Measurements from ENCODE around the gene TOR1B. TPM values are rescaled to one million over a fixed set of nuclear protein-coding genes. Genes with fewer than 3 reads are reported as not detected.
"Not testable (repeated sequence)": the region's sequence is repeated elsewhere in the genome, so short reads cannot be mapped to it uniquely, and the experiment has no call there.

Gene TOR1B, protein sequence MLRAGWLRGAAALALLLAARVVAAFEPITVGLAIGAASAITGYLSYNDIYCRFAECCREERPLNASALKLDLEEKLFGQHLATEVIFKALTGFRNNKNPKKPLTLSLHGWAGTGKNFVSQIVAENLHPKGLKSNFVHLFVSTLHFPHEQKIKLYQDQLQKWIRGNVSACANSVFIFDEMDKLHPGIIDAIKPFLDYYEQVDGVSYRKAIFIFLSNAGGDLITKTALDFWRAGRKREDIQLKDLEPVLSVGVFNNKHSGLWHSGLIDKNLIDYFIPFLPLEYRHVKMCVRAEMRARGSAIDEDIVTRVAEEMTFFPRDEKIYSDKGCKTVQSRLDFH
- total RNA-seq: 22.5 and 23.4 TPM in 2 replicates

DNA sequence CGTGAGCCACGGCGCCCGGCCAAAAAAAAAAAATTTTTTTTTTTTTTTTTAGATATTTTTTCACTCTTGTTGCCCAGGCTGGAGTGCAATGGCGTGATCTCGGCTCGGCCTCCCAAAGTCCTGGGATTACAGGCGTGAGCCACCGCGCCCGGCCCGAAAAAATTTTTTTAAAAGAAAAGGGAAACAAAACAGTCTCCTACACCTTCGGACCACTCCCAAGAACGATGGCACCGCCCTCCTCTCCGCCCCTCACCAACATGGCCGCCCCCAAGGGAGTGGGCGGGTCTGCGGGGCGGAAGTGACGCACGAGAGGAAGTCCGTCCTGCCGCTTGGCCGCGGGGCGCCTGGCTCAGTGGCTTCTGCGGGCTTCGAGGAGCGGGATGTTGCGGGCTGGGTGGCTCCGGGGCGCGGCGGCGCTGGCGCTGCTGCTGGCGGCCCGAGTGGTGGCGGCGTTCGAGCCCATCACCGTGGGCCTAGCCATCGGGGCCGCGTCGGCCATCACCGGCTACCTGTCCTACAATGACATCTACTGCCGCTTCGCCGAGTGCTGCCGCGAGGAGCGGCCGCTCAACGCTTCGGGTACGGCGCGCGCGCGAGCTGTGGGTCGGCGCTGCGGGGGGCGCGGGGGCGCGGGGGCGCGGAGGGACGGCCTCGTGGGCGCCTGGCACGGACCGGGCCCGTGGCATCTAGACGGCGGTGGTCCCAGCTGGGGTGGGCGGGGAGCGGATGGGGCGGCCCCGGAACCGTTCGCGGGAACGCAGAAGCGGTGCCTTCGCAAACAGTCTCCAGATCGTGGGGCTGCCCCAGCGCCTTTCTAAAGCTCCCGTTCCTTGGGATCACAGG, at the start of gene TOR1B:
Gene TOR1B (plus strand): TSS at position 352 of the 843 bp plus-strand sequence. CDS start 29 bp downstream, at position 381.
- intact Hi-C loops (cut with micrococcal nuclease): loop anchor here (1.0 to 5.0 kb wide), 3 partner anchors 21 to 161 kb away; partner anchors contain the start of genes ASB6, C9orf78, TOR1A and USP20

DNA sequence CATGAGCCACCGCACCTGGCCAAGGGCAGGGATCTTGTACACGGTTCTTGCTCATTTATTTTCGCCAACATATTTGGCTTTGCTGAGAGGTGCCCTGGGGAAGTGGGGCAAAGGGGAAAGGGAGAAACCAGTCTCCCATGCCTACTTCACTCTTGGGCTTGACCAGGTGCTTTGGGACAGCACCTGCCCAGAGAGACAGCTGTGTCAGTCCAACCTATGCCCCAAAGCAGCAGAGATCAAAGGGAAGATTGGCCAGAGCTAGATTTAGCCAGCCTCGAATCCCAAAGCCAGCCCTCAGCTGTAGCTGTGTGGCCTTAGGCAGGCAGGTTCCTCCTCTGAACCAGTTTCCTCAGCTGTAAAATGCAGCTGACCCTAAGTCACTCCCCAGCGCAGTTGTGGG, 47.8 kb upstream of the TOR1B start:
- intact Hi-C loops (cut with micrococcal nuclease): no loop called here

DNA sequence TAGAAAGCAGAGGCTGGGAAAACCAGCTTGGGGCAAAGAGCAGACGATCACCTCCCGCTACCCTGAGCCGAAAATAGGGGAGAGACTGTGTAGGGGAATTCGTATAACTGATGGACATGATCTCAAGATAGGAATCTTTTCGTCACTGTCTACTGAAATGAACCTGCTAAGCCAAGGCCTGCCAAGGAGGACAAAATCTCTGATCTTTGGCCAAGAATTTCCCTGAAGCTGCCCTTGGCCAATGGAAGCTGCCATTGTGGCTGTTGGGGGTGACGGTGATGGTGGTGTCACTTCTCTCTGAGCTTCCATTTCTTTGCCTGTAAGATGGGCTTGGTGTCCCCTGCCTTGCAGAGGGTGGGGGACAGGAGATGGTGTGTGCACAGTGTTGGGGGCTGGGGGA, 46.8 kb upstream of the TOR1B start:
- intact Hi-C loops (cut with micrococcal nuclease): no loop called here

DNA sequence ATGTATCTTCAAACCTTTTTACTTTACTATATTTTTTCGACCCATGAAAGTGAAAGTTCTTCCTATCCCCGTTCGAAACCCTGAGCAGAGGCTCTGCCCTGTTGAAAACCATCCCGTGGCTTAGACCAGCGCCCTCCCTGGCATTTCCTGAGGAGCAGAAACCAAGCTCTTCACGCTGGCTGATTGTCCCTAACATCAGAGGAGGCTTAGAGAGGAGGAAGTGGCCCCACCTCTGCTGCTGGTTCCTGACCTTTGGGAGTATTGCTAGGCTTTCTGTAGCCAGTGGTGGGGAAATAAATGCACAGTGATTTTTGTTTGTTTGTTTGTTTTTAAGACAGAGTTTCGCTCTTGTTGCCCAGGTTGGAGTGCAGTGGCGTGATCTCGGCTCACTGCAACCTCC, 45.9 kb upstream of the TOR1B start:
- intact Hi-C loops (cut with micrococcal nuclease): no loop called here

DNA sequence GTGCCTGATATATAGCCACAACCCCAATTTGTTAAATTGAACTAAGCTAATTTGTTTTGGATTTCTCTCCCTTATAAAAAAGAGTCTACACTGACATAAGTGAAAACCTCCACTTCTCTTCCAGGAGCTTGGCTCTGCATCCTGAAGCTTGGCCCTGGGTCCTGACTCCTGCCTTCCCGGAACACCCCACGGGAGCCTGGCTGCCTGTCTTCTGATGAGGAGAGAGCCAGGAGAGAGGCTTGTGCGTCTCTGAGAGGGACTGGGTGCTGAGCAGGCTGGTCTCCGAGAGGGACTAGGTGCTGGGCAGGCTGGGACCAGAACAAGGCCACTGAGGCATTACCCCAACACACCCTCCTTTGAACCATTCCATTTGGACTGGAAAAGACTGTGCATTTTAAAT, 43.7 kb upstream of the TOR1B start:
- intact Hi-C loops (cut with micrococcal nuclease): no loop called here

DNA sequence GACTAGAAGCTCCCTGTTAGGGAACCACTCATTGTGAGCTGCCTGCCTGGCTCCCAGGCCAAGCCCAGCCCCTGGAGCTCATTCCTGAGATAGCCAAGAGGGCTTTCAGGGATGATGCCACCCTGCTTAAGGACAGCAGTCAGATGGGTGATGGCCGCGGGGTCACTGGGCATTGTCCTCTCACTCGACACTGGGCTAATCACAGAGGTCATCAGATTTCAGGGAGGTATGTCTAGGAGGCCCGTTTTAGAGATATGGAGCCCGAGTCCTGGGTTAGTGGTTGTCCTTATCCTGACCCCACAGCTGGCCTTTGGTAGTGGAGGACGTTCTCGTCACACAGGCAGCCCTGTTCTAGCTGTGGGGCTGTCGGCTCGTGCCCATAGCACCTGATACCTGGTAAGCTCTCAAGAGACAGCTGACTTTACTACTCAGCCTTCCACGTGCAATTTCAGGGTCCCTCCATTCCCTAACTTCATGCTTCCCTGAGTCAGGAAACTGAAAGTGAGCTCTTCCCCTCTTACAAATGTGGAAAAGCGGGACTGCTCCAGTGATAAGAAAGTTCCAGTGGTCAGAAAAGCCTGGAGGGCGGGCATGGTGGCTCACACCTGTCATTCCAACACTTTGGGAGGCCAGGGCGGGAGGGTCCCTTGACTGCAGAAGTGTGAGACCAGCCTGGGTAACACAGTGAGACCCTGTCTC, 43.0 kb upstream of the TOR1B start:
- intact Hi-C loops (cut with micrococcal nuclease): no loop called here

DNA sequence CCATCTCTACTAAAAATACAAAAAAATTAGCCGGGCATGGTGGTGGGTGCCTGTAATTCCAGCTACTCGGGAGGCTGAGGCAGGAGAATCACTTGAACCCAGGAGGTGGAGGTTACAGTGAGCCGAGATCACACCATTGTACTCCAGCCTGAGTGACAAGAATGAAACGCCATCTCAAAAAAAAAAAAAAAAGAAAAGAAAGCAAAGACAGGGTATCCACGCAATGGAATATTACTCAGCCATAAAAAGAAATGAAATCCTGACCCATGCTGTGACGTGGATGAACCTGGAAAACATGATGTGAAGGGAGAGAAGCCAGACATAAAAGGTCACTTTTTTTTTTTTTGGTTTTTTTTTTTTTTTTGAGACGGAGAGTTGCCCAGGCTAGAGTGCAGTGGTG, 42.2 kb upstream of the TOR1B start:
- intact Hi-C loops (cut with micrococcal nuclease): not testable (repeated sequence)

DNA sequence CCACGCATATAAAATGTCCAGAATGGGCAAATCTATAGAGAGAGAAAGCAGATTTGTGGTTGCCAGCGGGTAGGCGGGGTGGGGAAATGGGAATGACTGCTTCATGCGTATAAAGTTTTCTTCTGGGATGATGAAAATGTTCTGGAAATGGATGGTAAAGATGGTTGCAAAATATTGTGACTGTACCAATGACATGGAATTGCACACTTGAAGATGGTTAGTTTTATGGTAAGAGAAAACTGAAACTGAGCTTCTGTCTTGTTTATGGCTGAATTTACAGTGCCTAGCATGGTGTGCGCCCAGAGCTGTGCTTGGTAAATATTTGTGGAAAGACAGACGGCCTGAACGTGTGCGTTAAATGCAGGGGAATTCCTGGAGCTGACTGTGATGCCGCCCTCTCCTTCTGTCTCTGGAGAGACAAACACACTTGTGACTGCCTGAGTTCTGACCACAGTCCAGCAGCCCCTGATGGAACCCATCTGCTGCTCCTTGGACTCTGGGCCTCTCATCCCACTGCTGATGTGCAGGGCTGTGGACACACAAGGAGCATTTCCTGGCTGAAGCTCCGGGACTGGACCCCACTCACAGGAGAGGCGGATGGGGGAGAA, 41.6 kb upstream of the TOR1B start:
- intact Hi-C loops (cut with micrococcal nuclease): no loop called here

DNA sequence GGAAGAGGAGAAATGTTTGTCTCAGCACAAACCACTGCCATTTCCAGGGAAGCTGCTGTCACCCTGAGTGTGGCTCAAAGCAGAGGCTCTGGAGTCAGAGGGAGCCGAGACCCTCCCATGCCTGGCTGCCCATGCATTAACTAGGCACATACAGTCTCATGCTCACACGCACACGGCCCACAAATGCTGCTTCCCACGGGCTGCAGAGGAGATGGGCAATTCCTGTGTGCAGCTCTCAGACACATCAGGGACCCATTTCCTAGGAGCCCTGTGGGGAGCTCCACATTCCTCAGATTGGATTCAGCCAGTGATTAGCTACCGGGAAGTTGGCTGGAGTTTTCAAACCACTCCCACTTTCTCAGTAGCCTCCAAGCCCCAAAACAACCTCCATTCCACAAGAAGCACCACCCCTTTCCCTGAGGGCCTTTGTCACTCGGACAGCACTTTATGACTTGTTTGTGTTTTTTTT, 41.0 kb upstream of the TOR1B start:
- intact Hi-C loops (cut with micrococcal nuclease): no loop called here

DNA sequence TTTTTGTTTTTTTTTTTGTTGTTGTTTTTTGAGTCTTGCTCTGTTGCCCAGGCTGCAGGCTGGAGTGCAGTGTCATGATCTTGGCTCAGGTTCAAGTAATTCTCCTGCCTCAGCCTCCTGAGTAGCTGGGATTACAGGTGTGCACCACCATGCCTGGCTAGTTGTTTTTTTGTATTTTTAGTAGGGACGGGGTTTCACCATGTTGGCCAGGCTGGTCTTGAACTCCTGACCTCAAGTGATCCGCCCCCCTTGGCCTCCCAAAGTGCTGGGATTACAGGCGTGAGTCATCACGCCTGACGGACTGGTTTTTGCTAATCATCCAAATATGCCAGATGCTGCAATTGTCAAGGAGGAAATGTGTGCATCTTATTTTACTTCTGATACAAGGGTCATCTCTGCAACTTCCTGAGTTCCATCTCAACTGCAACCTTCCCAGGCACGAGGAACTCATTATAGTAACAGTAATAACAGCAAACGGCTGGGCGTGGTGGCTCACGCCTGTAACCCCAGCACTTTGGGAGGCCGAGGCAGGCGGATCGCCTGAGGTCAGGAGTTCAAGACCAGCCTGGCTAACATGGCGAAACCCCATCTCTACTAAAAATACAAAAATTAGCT, 40.5 kb upstream of the TOR1B start:
- intact Hi-C loops (cut with micrococcal nuclease): not testable (repeated sequence)

DNA sequence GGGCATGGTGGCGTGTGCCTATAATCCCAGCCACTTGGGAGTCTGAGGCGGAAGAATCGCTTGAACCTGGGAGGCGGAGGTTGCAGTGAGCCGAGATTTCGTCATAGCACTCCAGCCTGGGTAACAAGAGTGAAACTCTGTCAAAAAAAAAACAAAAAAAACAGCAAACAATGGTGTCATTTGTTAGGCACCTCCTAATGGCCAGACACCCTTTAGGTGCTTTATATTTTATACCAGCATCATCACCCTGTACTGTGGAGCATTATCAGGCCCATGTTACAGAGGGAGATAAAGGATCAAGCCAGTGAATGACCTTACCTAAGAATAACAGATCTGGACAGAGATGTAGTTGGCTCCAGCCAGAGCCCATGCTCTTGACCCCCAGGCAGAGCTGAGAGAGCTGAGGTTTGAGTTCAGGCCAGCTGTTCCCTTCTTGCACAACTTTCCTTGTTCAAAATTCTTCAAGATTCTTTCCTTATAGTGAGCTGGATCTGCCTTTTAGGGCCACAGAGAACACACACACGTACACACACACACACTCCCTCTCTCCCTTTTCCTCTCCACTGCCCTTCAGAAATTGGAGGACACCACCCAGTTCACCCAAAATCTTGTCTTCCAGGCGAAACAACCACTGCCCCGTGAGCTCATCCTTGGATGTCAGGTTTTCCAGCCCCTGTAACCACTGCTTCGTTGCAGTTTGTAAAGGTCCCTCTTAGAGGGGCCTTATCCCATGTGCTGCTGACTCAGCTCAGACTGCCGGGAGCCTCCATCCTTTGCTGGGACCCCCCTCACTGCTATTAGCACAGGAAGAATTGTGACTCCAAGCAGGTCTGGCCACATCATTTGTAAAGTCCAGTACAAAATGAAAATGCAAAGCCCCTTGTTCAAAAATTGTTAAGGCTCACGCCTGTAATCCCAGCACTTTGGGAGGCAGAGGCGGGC, 39.7 kb upstream of the TOR1B start:
- intact Hi-C loops (cut with micrococcal nuclease): no loop called here

DNA sequence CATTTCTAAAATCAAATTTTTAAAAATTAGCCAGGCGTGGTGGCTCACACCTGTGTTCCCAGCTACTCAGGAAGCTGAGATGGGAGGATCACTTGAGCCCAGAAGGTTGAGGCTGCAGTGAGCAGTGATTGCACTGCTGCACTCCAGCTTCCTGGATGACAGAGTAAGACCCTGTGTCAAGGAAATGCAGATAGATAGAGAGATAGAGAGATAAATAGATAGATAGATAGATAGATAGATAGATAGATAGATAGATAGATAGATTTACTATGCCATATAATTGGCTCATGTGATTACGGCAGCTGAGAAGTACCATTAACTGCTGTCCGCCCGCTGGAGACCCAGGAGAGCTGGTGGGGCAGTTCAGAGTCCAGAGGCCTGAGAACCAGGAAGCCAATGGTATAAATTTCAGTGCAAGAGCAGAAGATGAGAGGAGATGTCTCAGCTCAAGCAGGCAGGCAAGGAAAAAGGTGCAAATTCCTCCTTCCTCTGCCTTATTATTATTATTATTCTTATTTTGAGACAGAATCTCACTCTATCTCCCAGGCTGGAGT, 37.1 kb upstream of the TOR1B start:
- intact Hi-C loops (cut with micrococcal nuclease): no loop called here

DNA sequence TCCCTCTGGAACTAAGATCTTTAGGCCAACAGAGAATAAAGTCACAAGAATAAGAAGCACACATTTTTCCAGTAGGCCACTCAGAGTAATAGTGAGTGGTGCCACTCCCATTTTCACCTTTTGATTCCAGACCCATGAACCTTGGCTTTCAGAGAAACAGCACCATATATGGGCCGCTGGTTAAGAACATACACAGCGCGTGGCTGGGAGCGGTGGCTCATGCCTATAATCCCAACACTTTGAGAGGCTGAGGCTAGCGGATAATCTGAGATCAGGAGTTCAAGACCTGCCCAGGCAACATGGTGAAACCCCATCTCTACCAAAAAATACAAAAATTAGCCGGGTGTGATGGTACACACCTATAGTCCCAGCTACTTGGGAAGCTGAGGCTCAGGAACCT, 34.5 kb upstream of the TOR1B start:
- intact Hi-C loops (cut with micrococcal nuclease): no loop called here

DNA sequence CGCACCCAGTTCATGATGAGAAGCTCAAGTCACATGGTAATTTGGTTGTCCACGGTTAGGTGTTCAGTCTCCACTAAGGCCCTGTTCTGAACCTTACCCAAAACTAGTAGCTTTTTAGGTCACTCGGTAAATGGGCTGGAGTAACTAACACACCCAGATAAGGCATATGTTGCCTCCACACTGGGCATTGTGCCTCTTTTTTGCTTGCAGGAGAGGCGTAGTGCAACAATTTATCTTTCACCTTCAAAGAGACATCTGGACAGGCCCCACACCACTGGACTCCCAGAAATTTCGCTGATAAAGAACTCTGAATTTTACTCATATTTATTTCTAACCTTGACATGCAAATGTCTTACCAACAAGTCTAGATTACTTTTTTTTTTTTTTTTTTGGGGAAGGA, 33.3 kb upstream of the TOR1B start:
- intact Hi-C loops (cut with micrococcal nuclease): no loop called here

DNA sequence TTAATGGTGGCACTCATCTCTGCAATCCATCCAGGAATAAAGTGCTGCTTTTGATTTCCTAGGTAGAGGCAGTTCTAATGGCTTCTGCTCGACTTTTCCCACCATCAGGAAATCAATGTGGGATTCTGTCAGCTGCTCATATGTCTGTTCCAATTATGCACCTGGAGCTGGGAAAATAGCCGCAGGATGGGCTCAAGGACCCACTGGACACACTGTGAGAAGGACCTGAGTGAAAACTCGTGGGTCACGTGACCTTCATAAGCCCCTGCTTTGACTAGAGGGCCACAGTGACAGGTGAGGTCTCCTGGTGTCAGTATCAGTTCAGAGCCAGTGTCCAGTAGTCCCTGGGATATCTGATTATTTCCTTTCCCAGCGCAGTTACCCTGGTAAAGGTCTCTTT, 32.2 kb upstream of the TOR1B start:
- intact Hi-C loops (cut with micrococcal nuclease): no loop called here

DNA sequence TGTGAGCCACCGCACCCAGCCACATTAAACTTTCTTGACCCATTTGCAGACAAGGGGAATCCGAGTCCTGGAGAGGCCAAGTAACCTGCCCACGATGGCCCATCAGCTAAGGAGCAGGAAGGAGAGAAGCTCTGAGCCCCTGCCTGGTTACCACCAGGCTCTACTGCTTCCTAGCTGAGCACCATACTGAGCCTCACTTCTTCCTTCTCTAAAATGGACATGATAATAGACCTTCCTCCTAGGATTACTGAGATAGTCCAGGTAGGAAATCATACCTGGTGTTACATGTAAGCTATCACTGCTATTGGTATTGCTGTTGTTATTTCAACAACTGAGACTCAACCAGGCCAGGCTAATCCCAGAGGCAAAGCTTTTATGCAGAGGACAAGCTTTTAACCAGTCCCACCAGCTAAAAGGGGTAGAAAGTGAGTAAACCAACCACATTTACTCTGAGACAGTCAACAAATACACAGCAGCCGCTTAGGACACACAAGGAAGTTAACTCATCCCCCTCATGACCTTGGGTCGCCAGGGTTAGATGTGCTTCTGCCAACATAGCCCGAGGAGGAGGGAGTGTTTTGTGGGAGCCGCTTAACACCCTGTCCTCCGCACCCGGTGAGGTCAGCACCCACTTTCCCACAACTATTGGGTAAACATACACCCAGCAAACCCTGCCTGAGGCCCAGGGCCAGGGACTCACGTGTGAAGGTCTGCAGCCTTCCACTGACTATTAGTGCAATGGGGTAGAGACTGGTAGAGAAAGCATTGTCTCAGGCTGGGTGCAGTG, 29.5 kb upstream of the TOR1B start:
- intact Hi-C loops (cut with micrococcal nuclease): no loop called here

DNA sequence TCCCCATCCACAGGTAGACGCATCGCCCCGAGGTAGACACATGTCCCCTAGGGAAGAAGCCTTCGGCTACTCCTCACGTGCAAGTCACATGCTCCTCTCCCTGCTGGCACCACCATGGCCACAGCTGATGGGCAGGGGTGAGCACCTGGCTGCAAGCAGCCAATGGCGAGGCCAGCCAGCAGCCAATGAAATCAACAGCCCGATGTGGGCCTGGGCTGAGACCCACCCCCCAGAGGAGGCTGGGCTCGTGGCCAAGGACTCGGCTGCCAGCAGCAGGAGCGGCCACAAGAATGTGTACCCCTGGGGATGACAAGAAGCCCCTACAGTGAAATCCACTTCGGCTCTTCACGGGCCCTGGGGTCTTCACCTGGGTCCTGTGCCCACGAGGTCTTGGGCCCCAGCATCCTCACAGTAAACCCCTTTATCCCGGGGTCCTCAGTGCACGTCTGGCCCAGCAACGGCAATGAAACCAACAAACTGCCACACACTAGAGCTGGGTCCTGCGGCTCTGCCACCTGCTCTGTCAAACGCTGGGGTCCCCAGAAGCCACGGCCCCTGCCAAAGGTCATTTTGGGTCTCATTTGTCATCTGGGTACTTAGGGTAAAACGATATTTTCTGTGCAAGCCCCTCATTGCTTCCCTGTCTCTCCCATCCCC, 28.1 kb upstream of the TOR1B start:
- intact Hi-C loops (cut with micrococcal nuclease): no loop called here

DNA sequence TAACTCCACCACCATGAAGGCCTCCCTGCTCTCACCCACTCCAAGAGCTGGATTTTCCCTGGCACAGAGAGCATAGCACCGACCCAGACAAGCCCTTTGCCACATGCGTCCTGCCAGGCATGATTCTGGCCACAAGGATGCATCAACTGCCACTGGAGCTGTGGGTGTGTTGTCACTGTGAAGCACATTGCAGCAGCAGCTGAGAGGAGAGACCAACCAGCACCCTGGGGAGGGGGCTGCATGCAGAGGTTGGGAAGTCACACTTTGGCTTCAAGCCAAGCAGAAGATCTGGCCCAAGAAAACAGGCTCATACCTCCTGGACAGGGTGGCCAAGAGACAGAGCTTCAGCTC, 27.6 kb upstream of the TOR1B start:
- intact Hi-C loops (cut with micrococcal nuclease): no loop called here
